Endothelial cell of umbilical vein (primary cell): ENCODE results near the gene ALK. TPM values are rescaled to one million over a fixed set of nuclear protein-coding genes. Genes with fewer than 3 reads are reported as not detected.

ENCODE experiments used
- BruUV-seq: library from RNA; stranded (reverse); fragments of 400-500 nt; replicated peaks from 2 replicates; lab custom pipeline; 2021; lab: Mats Ljungman, UMichigan
- CTCF ChIA-PET: fragments of 300-600, 350-600 bp; sonication (Branson Sonifier 250); formaldehyde crosslinking; loops from one replicate; lab custom pipeline; 2021; ENCODE audit warnings: antibody characterized with exemption, inconsistent platforms; lab: Charles Lee
- POLR2A ChIA-PET: fragments of 300-600, 350-600 bp; sonication (Branson Sonifier 250); formaldehyde crosslinking; loops from one replicate; lab custom pipeline; 2021; ENCODE audit warnings: antibody characterized with exemption, inconsistent platforms; lab: Charles Lee
- DNase-seq: peaks from one replicate; pipeline ENCODE4 v3.0.0-alpha.2; 2011; ENCODE audit warnings: low read depth, low spot score
- FAIRE-seq: peaks from 2 replicates; lab custom pipeline; 2011; peaks lifted over from hg19 to GRCh38; lab: Jason Lieb, UNC
- H2AFZ ChIP-seq: 2 replicates; pipeline ENCODE4 v1.6.0; 2012; ENCODE audit warnings: low read depth, low read length, control low read depth, inconsistent platforms
- H3K27ac ChIP-seq: 2 replicates; pipeline ENCODE4 v1.5.1; 2011; ENCODE audit warnings: low read depth, mild to moderate bottlenecking, control low read depth, low read length, moderate library complexity; ENCODE audit not compliant: insufficient read depth
- H3K27me3 ChIP-seq, 2 experiments: 2 replicates each; pipeline versions ENCODE4 v1.6.0 to v1.6.1; 2011; ENCODE audit warnings: low read length in 2 of 2, mixed read lengths in 1 of 2; ENCODE audit not compliant: control insufficient read depth in 2 of 2, insufficient read depth in 2 of 2
- H3K36me3 ChIP-seq, 2 experiments: 2 replicates in 1 of 2; 3 replicates in 1 of 2; pipeline ENCODE4 v1.5.1; 2011; ENCODE audit warnings: low read length in 2 of 2, mild to moderate bottlenecking in 1 of 2, moderate library complexity in 1 of 2; ENCODE audit not compliant: control insufficient read depth in 2 of 2, insufficient read depth in 2 of 2; ENCODE audit errors: extremely low read depth in 1 of 2
- H3K4me1 ChIP-seq: 3 replicates; pipeline ENCODE4 v1.5.1; 2011; ENCODE audit warnings: mild to moderate bottlenecking, low read length; ENCODE audit not compliant: control insufficient read depth, insufficient read depth; ENCODE audit errors: extremely low read depth
- H3K4me2 ChIP-seq: 2 replicates; pipeline ENCODE4 v1.6.1; 2011; ENCODE audit warnings: low read length, control low read depth, mixed read lengths; ENCODE audit not compliant: insufficient read depth
- H3K4me3 ChIP-seq, 3 experiments: fragments of 200-600 bp in 1 of 3; sonication (generic), shearing (Covaris generic) in 1 of 3; replicated peaks in 1 of 3; 2 replicates each; pipeline ENCODE4 v1.5.1; 2011 to 2016; ENCODE audit warnings: control low read depth in 3 of 3, low read length in 3 of 3, mild to moderate bottlenecking in 2 of 3, inconsistent platforms in 1 of 3, low read depth in 1 of 3, moderate library complexity in 1 of 3; ENCODE audit not compliant: insufficient read depth in 1 of 3
- H3K79me2 ChIP-seq: 2 replicates; pipeline ENCODE4 v1.6.0; 2012; ENCODE audit warnings: low read length, inconsistent platforms; ENCODE audit not compliant: control insufficient read depth, insufficient read depth
- H3K9ac ChIP-seq: replicated peaks from 2 replicates; pipeline ENCODE3; 2011; ENCODE audit warnings: low read length, control low read depth; ENCODE audit not compliant: insufficient read depth; ENCODE audit errors: extremely low read depth
- H3K9me1 ChIP-seq: replicated peaks from 3 replicates; pipeline ENCODE4 v1.6.0; 2011; ENCODE audit warnings: mild to moderate bottlenecking, low read length; ENCODE audit not compliant: control insufficient read depth, insufficient read depth; ENCODE audit errors: extremely low read depth
- H3K9me3 ChIP-seq: replicated peaks from 2 replicates; pipeline ENCODE4 v1.5.1; 2012; ENCODE audit warnings: low read length, inconsistent platforms; ENCODE audit not compliant: control insufficient read depth, insufficient read depth
- H4K20me1 ChIP-seq: replicated peaks from 2 replicates; pipeline ENCODE3; 2011; ENCODE audit warnings: mild to moderate bottlenecking, low read length; ENCODE audit not compliant: control insufficient read depth, insufficient read depth; ENCODE audit errors: extremely low read depth
- CTCF ChIP-seq, 2 donors: IDR thresholded peaks; 1 replicate in 1 of 2; 2 replicates in 1 of 2; pipeline ENCODE4 v1.5.1; 2011; ENCODE audit warnings: low read length in 2 of 2, mild to moderate bottlenecking in 2 of 2, moderate library complexity in 2 of 2, control low read depth in 1 of 2, inconsistent platforms in 1 of 2, low read depth in 1 of 2; ENCODE audit not compliant: insufficient read depth in 1 of 2; ENCODE audit errors: extremely low read depth in 1 of 2
- EZH2 ChIP-seq: IDR thresholded peaks from 2 replicates; pipeline ENCODE4 v1.6.1; 2012; ENCODE audit warnings: borderline replicate concordance, low read depth, mild to moderate bottlenecking, moderate library complexity, low read length, inconsistent platforms; ENCODE audit not compliant: severe bottlenecking
- FOS ChIP-seq: IDR thresholded peaks from 2 replicates; pipeline ENCODE4 v1.6.1; 2011; ENCODE audit warnings: mild to moderate bottlenecking, low read length, moderate library complexity, borderline replicate concordance; ENCODE audit not compliant: insufficient read depth
- GATA2 ChIP-seq: IDR thresholded peaks from 2 replicates; pipeline ENCODE4 v1.7.0; 2011; ENCODE audit warnings: low read depth, mild to moderate bottlenecking, moderate library complexity, mixed read lengths, low read length; ENCODE audit not compliant: insufficient read length, insufficient read depth
- JUN ChIP-seq: IDR thresholded peaks from 2 replicates; pipeline ENCODE4 v1.6.1; 2011; ENCODE audit warnings: borderline replicate concordance, low read depth; ENCODE audit not compliant: insufficient read length, insufficient read depth
- MAX ChIP-seq: IDR thresholded peaks from 2 replicates; pipeline ENCODE4 v1.6.1; 2011; ENCODE audit not compliant: insufficient read depth, insufficient read length
- MYC ChIP-seq: IDR thresholded peaks from one replicate; pipeline ENCODE4 v1.6.1; 2011; ENCODE audit warnings: mild to moderate bottlenecking, low read depth, low read length
- POLR2A ChIP-seq: IDR thresholded peaks from 2 replicates; pipeline ENCODE4 v1.6.1; 2012; ENCODE audit warnings: low read depth, mild to moderate bottlenecking, control low read depth, low read length
- POLR2AphosphoS5 ChIP-seq: IDR thresholded peaks from 2 replicates; pipeline ENCODE4 v1.6.1; 2012; ENCODE audit warnings: low read depth, mild to moderate bottlenecking, control low read depth, low read length, moderate library complexity; ENCODE audit not compliant: insufficient read depth
- dilution Hi-C: fragments of 300-500 bp; cut with MboI; formaldehyde crosslinking; loops from one replicate; pipeline ENCODE4 v1.15.0; 2019; ENCODE audit warnings: low sequenced_read_pairs; ENCODE audit not compliant: extremely low pct_ligation_motif_present
- intact Hi-C: fragments of 100-400 bp; cut with micrococcal nuclease; formaldehyde crosslinking; loops from one replicate; pipeline ENCODE4 v1.10.0; 2022
- polyA plus RNA-seq, 4 experiments: library from polyadenylated mRNA; depleted of rRNA in 3 of 4; stranded (reverse) in 3 of 4; unstranded in 1 of 4; fragments of >200 nt; gene quantifications; 2 replicates each; pipeline versions ENCODE4 v1.2.1 to v1.2.3, GENCODE V29; 2011 to 2012; ENCODE audit warnings: missing spikeins in 1 of 4
- total RNA-seq: library from RNA; stranded (reverse); gene quantifications from 2 replicates; pipeline ENCODE4 v1.2.3, GENCODE V29; 2021

Gene ALK
- total and polyA plus RNA-seq, 2 donors (not counting 3 experiments of a cell fraction or from before 2014, with no cell fraction given) = not detected

GRCh38 chr2:29336341-29337241 is 584.8 kb downstream of the ALK start:
- TF ChIP-seq POLR2AphosphoS5 = no peak
- TF ChIP-seq CTCF (IDR thresholded peaks at IDR 0.05; ENCODE audit: extremely low read depth in 1 of 2, insufficient read depth in 1 of 2, low read depth in 1 of 2, low read length in 2 of 2) = no peak
- no peak for TF ChIP-seq GATA2
- no peak for TF ChIP-seq EZH2
- TF ChIP-seq MAX = no peak
- no peak for TF ChIP-seq JUN
- TF ChIP-seq MYC = no peak
- no peak for TF ChIP-seq FOS
- no peak for TF ChIP-seq POLR2A
- H3K9ac ChIP-seq = no peak overlapping the region
- intact Hi-C loops (no loop called here), dilution Hi-C loops (no loop called here)
- H3K27ac ChIP-seq = no peak overlapping the region
- H3K36me3 ChIP-seq = no peaks in the 10 kb centered on the region
- no peaks in the 10 kb centered on the region for H3K9me3 ChIP-seq
- H4K20me1 ChIP-seq = no peaks in the 10 kb centered on the region
- no peaks in the 10 kb centered on the region for H3K27me3 ChIP-seq
- no peaks in the 10 kb centered on the region for H3K9me1 ChIP-seq
- H3K79me2 ChIP-seq = no peaks in the 10 kb centered on the region
- POLR2A ChIA-PET = no interaction called here
- BruUV-seq = no TSS peak
- no peak for DNase-seq
- CTCF ChIA-PET = no interaction called here
- no peak overlapping the region for H2AFZ ChIP-seq
- no peak overlapping the region for H3K4me2 ChIP-seq
- no peaks in the 10 kb centered on the region for H3K4me1 ChIP-seq
- no peak for FAIRE-seq
- H3K4me3 ChIP-seq = no peak overlapping the region
